Measurements from ENCODE around the gene RAB3GAP1. TPM values are rescaled to one million over a fixed set of nuclear protein-coding genes. Genes with fewer than 3 reads are reported as not detected.

The RAB3GAP1 gene
- polyA plus RNA-seq, 1 of the 3 experiments (the other 2 are of a cell fraction): 10.9 TPM

DNA sequence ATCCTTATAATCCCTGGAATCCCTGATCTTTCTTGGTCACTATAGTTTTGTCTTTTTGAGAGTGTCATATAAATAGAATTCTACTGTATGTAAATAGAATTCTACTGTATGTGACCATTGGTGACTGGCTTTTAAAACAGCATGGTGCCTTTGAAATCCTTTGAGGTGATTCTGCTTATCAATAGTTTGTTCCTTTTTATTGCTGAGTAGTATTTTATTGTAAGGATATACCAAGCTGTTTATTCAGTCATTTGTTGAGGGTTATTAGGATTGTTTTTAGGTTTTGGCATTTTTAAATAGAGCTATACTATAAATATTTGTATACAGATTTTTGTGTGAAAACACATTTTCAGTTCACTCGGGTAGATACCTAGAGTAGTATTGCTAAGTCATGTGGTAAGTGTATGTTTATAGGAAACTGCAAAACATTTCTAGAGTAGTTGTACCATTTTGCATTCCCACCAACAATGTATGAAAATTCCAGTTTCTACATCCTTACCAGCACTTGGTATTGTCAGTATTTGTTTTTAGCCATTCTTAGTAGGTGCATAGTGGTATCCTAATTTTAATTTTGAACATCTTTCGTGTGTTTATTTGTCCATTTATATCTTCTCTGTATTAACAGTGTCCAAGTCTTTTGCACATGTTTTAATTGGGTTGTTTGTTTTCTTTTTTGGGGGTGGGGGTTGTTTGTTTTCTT, 45.6 kb downstream of the RAB3GAP1 start:
- Histone ChIP-seq H3K79me2 (ENCODE audit: insufficient read depth) (peaks cover 27% of the 10 kb centered on the region), H3F3A (replicated peaks; ENCODE audit: insufficient read depth) (peaks cover 7% of the 10 kb centered on the region), H3K27me3 (ENCODE audit: insufficient read depth) (no peaks in the 10 kb centered on the region), H3K9me3 (no peaks in the 10 kb centered on the region), H3K9ac (no peak overlapping the region), H3K4me1 (ENCODE audit: control insufficient read depth in 1 of 2, insufficient read depth in 2 of 2, low read depth in 1 of 2, low read length in 1 of 2) (peaks cover 0 to 11% of the 10 kb centered on the region in 2 experiments; a peak in 1 of 4 replicates), H3K4me3 (ENCODE audit: low read depth in 2 of 2, low read length in 1 of 2) (no peak overlapping the region), H3K27ac (ENCODE audit: low read depth in 2 of 2, low read length in 1 of 2) (no peak overlapping the region), H3K36me3 (replicated peaks in 1 of 2; ENCODE audit: control insufficient read depth in 1 of 2, insufficient read depth in 2 of 2, low read length in 1 of 2) (peaks cover 18 to 47% of the 10 kb centered on the region in 2 experiments), H2AFZ (ENCODE audit: low read depth) (no peak overlapping the region), H3K4me2 (no peak overlapping the region), H4K20me1 (ENCODE audit: insufficient read depth) (no peaks in the 10 kb centered on the region), H3K9me2 (no peaks in the 10 kb centered on the region)
- POLR2A ChIA-PET: no interaction called here
- CTCF ChIA-PET: interaction anchor here (0.9 kb wide), 1 partner anchor 94 kb away, joined by 5 read pairs; no protein-coding TSS in a partner anchor
- 97% methylated on average over 2 of the region's 2 CpGs for WGBS (ENCODE audit: low lambda C conversion rate)
- TF ChIP-seq TCF12 (IDR thresholded peaks at IDR 0.05) (no peak), TAF1 (IDR thresholded peaks at IDR 0.05; ENCODE audit: borderline replicate concordance, low read depth, low read length) (no peak), SMC3 (IDR thresholded peaks at IDR 0.05; ENCODE audit: low read depth, low read length) (no peak), SIN3A (IDR thresholded peaks at IDR 0.05; ENCODE audit: borderline replicate concordance, low read depth, low read length) (no peak), FOSL2 (IDR thresholded peaks at IDR 0.05; ENCODE audit: borderline replicate concordance, low read depth) (no peak), RAD21 (IDR thresholded peaks at IDR 0.05; ENCODE audit: low read length) (no peak), MEF2A (IDR thresholded peaks at IDR 0.05; ENCODE audit: borderline replicate concordance, low read depth) (no peak), FOXJ3 (CRISPR knock-in tag; IDR thresholded peaks at IDR 0.05) (no peak), JUND (IDR thresholded peaks at IDR 0.05) (no peak), RCOR1 (IDR thresholded peaks at IDR 0.05; ENCODE audit: low read length) (no peak), FOXM1 (IDR thresholded peaks at IDR 0.05; ENCODE audit: low read depth) (no peak), GATA2 (CRISPR knock-in tag; IDR thresholded peaks at IDR 0.05) (no peak), ELF1 (IDR thresholded peaks at IDR 0.05) (no peak)
- TF ChIP-seq, protein P1, sequence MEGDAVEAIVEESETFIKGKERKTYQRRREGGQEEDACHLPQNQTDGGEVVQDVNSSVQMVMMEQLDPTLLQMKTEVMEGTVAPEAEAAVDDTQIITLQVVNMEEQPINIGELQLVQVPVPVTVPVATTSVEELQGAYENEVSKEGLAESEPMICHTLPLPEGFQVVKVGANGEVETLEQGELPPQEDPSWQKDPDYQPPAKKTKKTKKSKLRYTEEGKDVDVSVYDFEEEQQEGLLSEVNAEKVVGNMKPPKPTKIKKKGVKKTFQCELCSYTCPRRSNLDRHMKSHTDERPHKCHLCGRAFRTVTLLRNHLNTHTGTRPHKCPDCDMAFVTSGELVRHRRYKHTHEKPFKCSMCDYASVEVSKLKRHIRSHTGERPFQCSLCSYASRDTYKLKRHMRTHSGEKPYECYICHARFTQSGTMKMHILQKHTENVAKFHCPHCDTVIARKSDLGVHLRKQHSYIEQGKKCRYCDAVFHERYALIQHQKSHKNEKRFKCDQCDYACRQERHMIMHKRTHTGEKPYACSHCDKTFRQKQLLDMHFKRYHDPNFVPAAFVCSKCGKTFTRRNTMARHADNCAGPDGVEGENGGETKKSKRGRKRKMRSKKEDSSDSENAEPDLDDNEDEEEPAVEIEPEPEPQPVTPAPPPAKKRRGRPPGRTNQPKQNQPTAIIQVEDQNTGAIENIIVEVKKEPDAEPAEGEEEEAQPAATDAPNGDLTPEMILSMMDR (IDR thresholded peaks at IDR 0.05): no peak
- TF ChIP-seq, protein P2, sequence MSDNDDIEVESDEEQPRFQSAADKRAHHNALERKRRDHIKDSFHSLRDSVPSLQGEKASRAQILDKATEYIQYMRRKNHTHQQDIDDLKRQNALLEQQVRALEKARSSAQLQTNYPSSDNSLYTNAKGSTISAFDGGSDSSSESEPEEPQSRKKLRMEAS (IDR thresholded peaks at IDR 0.05; ENCODE audit: low read depth): no peak
- TF ChIP-seq, protein P3, sequence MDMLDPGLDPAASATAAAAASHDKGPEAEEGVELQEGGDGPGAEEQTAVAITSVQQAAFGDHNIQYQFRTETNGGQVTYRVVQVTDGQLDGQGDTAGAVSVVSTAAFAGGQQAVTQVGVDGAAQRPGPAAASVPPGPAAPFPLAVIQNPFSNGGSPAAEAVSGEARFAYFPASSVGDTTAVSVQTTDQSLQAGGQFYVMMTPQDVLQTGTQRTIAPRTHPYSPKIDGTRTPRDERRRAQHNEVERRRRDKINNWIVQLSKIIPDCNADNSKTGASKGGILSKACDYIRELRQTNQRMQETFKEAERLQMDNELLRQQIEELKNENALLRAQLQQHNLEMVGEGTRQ (IDR thresholded peaks at IDR 0.05; ENCODE audit: borderline replicate concordance, low read depth, low read length): no peak
- TF ChIP-seq, protein P4, sequence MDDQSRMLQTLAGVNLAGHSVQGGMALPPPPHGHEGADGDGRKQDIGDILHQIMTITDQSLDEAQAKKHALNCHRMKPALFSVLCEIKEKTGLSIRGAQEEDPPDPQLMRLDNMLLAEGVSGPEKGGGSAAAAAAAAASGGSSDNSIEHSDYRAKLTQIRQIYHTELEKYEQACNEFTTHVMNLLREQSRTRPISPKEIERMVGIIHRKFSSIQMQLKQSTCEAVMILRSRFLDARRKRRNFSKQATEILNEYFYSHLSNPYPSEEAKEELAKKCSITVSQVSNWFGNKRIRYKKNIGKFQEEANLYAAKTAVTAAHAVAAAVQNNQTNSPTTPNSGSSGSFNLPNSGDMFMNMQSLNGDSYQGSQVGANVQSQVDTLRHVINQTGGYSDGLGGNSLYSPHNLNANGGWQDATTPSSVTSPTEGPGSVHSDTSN (IDR thresholded peaks at IDR 0.05): no peak
- TF ChIP-seq, protein P5, sequence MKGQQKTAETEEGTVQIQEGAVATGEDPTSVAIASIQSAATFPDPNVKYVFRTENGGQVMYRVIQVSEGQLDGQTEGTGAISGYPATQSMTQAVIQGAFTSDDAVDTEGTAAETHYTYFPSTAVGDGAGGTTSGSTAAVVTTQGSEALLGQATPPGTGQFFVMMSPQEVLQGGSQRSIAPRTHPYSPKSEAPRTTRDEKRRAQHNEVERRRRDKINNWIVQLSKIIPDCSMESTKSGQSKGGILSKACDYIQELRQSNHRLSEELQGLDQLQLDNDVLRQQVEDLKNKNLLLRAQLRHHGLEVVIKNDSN (IDR thresholded peaks at IDR 0.05; ENCODE audit: borderline replicate concordance, low read depth): no peak
- DNase-seq: no peak

All from SK-N-SH (cell line).